NCI-H1048 (cell line): ENCODE results near the gene FNDC8.
"Not testable (repeated sequence)": the region's sequence is repeated elsewhere in the genome, so short reads cannot be mapped to it uniquely, and the experiment has no call there.

ENCODE experiments used
- DNase-seq: peaks from one replicate; lab custom pipeline; 2025; lab: John Stamatoyannopoulos, UW

The FNDC8 gene

DNA sequence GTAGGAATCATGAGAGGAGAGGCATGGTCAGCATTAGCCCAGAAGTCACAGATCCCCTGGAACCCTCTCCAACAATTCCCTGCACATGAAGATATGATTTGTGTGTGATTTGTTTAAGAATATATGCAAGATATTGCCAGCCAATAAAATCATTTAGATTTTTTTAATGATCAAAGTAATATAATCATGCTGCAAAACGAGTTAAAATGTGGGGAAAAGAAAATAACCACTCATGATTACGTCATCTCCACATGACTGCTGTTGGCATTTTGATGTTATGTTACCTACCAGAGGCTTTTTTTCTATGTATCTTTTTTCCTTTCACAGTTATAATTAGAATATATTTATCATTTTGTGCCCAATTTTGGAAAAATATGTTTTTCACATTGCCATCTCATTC lies 50.4 kb downstream of the FNDC8 start:
- DNase-seq: no peak

DNA sequence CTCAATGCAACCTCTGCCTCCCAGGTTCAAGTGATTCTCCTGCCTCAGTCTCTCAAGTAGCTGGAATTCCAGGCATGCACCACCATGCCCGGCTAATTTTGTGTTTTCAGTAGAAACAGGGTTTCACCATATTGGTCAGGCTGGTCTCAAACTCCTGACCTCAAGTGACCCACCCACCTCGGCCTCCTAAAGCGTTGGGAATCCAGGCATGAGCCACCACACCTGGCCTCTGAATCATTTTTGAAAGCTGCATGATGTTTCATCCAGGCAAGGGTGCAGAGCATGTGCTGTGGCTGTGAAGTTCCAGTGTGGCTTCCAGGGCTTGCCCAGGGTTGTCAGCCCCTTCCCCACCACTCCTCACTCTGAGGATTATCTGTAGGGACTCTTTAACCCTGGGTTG lies 50.9 kb downstream of the FNDC8 start:
- not testable (repeated sequence) for DNase-seq

DNA sequence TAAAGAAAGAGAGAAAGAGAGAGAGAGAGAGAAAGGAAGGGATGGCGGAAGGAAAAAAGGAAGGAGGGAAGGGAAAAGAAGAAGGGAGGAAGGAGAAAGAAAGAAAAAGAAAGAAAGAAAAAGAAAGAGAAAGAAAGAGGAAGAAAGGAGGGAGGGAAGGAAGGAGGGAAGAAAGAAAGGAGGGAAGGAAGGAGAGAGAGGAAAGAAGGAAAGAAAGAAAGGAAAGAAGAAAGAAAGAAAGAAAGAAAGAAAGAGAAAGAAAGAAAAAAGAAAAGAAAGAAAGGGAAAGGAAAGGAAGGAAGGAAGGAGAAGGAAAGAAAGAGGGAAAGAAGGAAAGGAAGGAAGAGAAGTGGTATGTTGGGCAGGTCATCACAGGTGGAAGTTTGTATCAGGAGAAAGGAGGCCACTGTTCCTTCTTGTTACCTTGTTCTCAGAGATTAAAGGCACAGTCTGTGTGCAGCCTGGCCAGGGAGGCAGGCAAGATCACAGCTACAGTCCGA lies 53.5 kb downstream of the FNDC8 start:
- DNase-seq: no peak

DNA sequence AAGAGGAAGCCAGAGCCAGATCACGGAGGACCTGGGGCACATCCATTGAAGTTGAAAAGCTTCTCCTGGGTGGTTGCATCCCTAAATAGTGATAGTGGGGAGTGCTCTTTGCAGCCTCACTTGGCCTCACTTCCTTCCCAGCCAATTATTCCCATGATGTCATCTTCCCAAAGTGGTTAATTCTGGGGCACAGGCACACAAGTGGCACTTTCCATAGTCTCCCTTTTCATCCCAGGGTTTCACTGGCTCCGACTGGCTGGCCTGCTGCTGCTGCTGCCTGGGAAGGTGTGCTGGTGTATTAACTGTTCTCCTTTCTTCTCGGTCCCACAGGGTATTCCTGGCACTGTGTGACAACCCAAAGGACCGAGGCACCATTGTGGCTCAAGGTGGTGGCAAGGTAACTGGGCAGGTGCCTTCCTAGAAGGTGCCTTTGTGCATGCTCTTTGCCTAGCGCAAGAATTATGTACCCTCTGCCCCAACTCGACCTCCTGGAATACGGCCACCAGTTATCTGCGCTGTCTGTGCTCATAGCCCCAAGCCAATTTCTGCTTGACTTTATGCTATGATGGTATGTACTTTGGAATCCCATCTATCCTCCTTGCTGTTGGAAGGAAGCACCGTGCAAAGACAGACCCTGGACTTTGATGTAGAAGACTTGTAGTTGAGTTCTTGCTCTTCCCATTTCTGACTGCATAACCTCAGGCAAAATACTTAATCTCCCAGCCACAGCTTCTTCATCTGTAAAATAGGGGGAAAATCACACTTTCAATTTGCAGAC lies 54.4 kb downstream of the FNDC8 start:
- DNase-seq: no peak

DNA sequence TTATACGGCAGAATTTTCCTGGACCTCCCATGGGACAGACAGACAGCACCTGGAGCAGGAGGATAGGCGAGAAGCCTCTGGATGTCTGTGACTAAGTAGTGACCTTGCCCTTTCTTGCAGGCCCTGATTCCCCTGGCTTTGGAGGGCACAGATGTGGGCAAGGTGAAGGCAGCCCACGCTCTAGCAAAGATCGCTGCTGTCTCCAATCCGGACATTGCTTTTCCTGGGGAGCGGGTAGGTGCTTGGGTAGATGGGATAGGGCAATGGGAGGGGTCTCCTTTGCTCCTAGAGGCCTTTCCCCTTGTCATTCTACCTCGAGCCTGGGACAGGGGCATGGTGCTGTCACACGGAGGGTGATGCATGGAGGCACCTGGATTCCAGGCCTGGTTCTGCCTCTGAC lies 55.5 kb downstream of the FNDC8 start:
- no peak for DNase-seq

DNA sequence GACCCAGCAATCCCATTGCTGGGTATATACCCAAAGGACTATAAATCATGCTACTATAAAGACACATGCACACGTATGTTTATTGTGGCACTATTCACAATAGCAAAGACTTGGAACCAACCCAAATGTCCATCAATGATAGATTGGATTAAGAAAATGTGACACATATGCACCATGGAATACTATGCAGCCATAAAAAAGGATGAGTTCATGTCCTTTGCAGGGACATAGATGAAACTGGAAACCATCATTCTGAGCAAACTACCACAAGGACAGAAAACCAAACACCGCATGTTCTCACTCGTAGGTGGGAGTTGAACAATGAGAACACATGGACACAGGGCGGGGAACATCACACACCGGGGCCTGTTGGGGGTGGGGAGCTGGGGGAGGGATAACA lies 58.0 kb downstream of the FNDC8 start:
- not testable (repeated sequence) for DNase-seq
